HG02943 (cell line): Measurements from ENCODE around the gene MORN1.
"Not testable (repeated sequence)": the region's sequence is repeated elsewhere in the genome, so short reads cannot be mapped to it uniquely, and the experiment has no call there.

ENCODE experiments used
- ATAC-seq: cut with Tn5 transposase; IDR thresholded peaks from one replicate; pipeline ENCODE4 v1.9.1; 2021; ENCODE audit warnings: mild to moderate bottlenecking, low read depth, moderate library complexity; ENCODE audit not compliant: unreplicated experiment

MORN1 gene

GRCh38 chr1:2341706-2342383, 49.5 kb downstream of the MORN1 start:
- ATAC-seq = no peak

GRCh38 chr1:2340918-2341254, 50.5 kb downstream of the MORN1 start:
- no peak for ATAC-seq

- ATAC-seq = no peak
These were observed 51.1 kb downstream of the MORN1 start for GRCh38 chr1:2340086-2340917.

GRCh38 chr1:2339206-2340085, 51.9 kb downstream of the MORN1 start:
- no peak for ATAC-seq

GRCh38 chr1:2337501-2337900, 53.9 kb downstream of the MORN1 start:
- no peak for ATAC-seq

- no peak for ATAC-seq
These were observed 54.3 kb downstream of the MORN1 start for GRCh38 chr1:2337081-2337480.

GRCh38 chr1:2336499-2336898, 54.9 kb downstream of the MORN1 start:
- ATAC-seq = no peak

GRCh38 chr1:2335721-2336455, 55.5 kb downstream of the MORN1 start:
- no peak for ATAC-seq

GRCh38 chr1:2334883-2335534, 56.3 kb downstream of the MORN1 start:
- no peak for ATAC-seq

- no peak for ATAC-seq
These were observed 57.0 kb downstream of the MORN1 start for GRCh38 chr1:2334366-2334765.

- ATAC-seq = not testable (repeated sequence)
These were observed 59.8 kb downstream of the MORN1 start for GRCh38 chr1:2331580-2331979.

- no peak for ATAC-seq
These were observed 60.2 kb downstream of the MORN1 start for GRCh38 chr1:2331200-2331544.

- ATAC-seq = no peak
These were observed 60.7 kb downstream of the MORN1 start for GRCh38 chr1:2330519-2331199.

GRCh38 chr1:2330035-2330434, 61.3 kb downstream of the MORN1 start:
- no peak for ATAC-seq

GRCh38 chr1:2328676-2329455, 62.5 kb downstream of the MORN1 start:
- no peak for ATAC-seq

GRCh38 chr1:2327841-2328240, 63.5 kb downstream of the MORN1 start:
- ATAC-seq = no peak

GRCh38 chr1:2327162-2327561, 64.2 kb downstream of the MORN1 start:
- not testable (repeated sequence) for ATAC-seq

GRCh38 chr1:2326524-2326923, 64.8 kb downstream of the MORN1 start:
- no peak for ATAC-seq
